ENCODE results near the gene AMIGO1. TPM values are rescaled to one million over a fixed set of nuclear protein-coding genes. Genes with fewer than 3 reads are reported as not detected.
"Not testable (repeated sequence)": the region's sequence is repeated elsewhere in the genome, so short reads cannot be mapped to it uniquely, and the experiment has no call there.

Gene AMIGO1
- total and polyA plus RNA-seq, 2 of the 8 experiments (the other 6 are each of a cell fraction or from before 2014, with no cell fraction given): 1.5 to 2.7 TPM

- H2AFZ ChIP-seq (ENCODE audit: low read length); H3K36me3 ChIP-seq (ENCODE audit: control insufficient read depth in 2 of 4, insufficient read depth in 4 of 4, low read length in 3 of 4); H3K23ac ChIP-seq (ENCODE audit: insufficient read length); H4K91ac ChIP-seq (replicated peaks; ENCODE audit: insufficient read length, low read length); H2BK12ac ChIP-seq (ENCODE audit: low read depth, low read length); H3K9ac ChIP-seq (replicated peaks in 1 of 4; ENCODE audit: extremely low read depth in 1 of 4, low read depth in 3 of 4, low read length in 3 of 4); FAIRE-seq; H3K79me2 ChIP-seq (ENCODE audit: control insufficient read depth in 1 of 2, insufficient read depth in 2 of 2, low read length in 2 of 2); H3K56ac ChIP-seq (replicated peaks; ENCODE audit: insufficient read length, low read depth, low read length); H3K18ac ChIP-seq (ENCODE audit: extremely low read depth, low read length); H3K79me1 ChIP-seq (ENCODE audit: low read depth, low read length); H4K8ac ChIP-seq (ENCODE audit: extremely low read depth, insufficient read depth, low read length); H3K4me2 ChIP-seq (ENCODE audit: insufficient read depth in 1 of 2, low read depth in 2 of 2, low read length in 2 of 2); H2BK5ac ChIP-seq (ENCODE audit: low read depth, low read length); H3K4me1 ChIP-seq (replicated peaks in 1 of 4; ENCODE audit: control insufficient read depth in 3 of 4, insufficient read depth in 4 of 4, low read length in 3 of 4); H3K27me3 ChIP-seq (replicated peaks in 1 of 4; ENCODE audit: control insufficient read depth in 3 of 4, extremely low read depth in 1 of 4, insufficient read depth in 3 of 4, low read length in 3 of 4); H3K14ac ChIP-seq (ENCODE audit: insufficient read length); H3K4ac ChIP-seq (replicated peaks; ENCODE audit: insufficient read length, low read depth, low read length); H3K4me3 ChIP-seq (ENCODE audit: extremely low read depth in 1 of 4, insufficient read depth in 2 of 4, low read depth in 3 of 4, low read length in 4 of 4); H3K23me2 ChIP-seq (ENCODE audit: low read depth, low read length); H4K20me1 ChIP-seq (replicated peaks in 1 of 2; ENCODE audit: control insufficient read depth in 1 of 2, insufficient read depth in 2 of 2, low read length in 2 of 2); DNase-seq (ENCODE audit: low read depth in 1 of 2, low spot score in 2 of 2); H2BK15ac ChIP-seq (ENCODE audit: low read length); H2BK20ac ChIP-seq (ENCODE audit: low read length); H2AK5ac ChIP-seq (ENCODE audit: low read depth, low read length); H3K27ac ChIP-seq (ENCODE audit: low read depth, low read length); H3K9me3 ChIP-seq (ENCODE audit: insufficient read depth in 2 of 2, low read depth in 1 of 2, low read length in 1 of 2); H4K5ac ChIP-seq (ENCODE audit: insufficient read length, low read depth, low read length); H2BK120ac ChIP-seq (replicated peaks; ENCODE audit: low read depth, low read length): not testable (repeated sequence)
- 83% methylated on average over 12 of the region's 12 CpGs; no CpG with 5 or more reads in 1 of the 2 experiments for WGBS, 2 experiments (ENCODE audit: extremely low coverage in 1 of 2, insufficient coverage in 1 of 2, insufficient read length in 1 of 2, insufficient replicate concordance in 2 of 2, low coverage in 1 of 2, low lambda C conversion rate in 2 of 2, missing lambda C conversion rate in 1 of 2)
- ChIA-PET CTCF (ENCODE audit: partially characterized antibody) (interaction anchor here (0.9 to 3.7 kb wide), 5 partner anchors 10 to 61 kb away, joined by 3 to 16 read pairs (median 4); partner anchors contain the start of gene ATXN7L2), POLR2A (ENCODE audit: partially characterized antibody) (interaction anchor here (0.6 to 1.0 kb wide), 3 partner anchors 193 to 213 kb away, joined by 3 read pairs; no protein-coding TSS in a partner anchor)
These were observed 36.1 kb downstream of the AMIGO1 start for GRCh38 chr1:109473284-109474057.
